Chondrocyte (in vitro differentiated cells): ENCODE results near the gene SERPINA9. TPM values are rescaled to one million over a fixed set of nuclear protein-coding genes. Genes with fewer than 3 reads are reported as not detected.
"Not testable (repeated sequence)": the region's sequence is repeated elsewhere in the genome, so short reads cannot be mapped to it uniquely, and the experiment has no call there.

Experiments
- DNase-seq: peaks from one replicate; pipeline ENCODE4 v3.0.0; 2021; ENCODE audit warnings: mixed read lengths, low spot score
- H3K27ac Mint-ChIP-seq: one replicate; pipeline ENCODE4 v1.8.0; 2021; ENCODE audit warnings: mild to moderate bottlenecking, moderate library complexity, mixed read lengths; ENCODE audit not compliant: unreplicated experiment
- H3K27me3 Mint-ChIP-seq: 2 replicates; pipeline ENCODE4 v1.8.0; 2021; ENCODE audit warnings: low read depth, mixed read lengths
- H3K36me3 Mint-ChIP-seq: 2 replicates; pipeline ENCODE4 v1.8.0; 2021; ENCODE audit warnings: low read depth, mixed read lengths
- H3K4me1 Mint-ChIP-seq: 2 replicates; pipeline ENCODE4 v1.8.0; 2021; ENCODE audit warnings: low read depth, mild to moderate bottlenecking, mixed read lengths
- H3K4me3 Mint-ChIP-seq: one replicate; pipeline ENCODE4 v1.8.0; 2021; ENCODE audit warnings: mild to moderate bottlenecking, moderate library complexity, mixed read lengths; ENCODE audit not compliant: unreplicated experiment
- H3K9me3 Mint-ChIP-seq: 2 replicates; pipeline ENCODE4 v1.8.0; 2021; ENCODE audit warnings: low read depth, mixed read lengths
- total RNA-seq: library from RNA; stranded (reverse); gene quantifications from 3 replicates; pipeline ENCODE4 v1.2.1, GENCODE V29; 2021
- TF ChIP-seq, protein P1 (sequence below): fragments of 200-600 bp; sonication (generic); IDR thresholded peaks from 2 replicates; pipeline ENCODE4 v1.5.0; 2021; ENCODE audit warnings: antibody characterized with exemption, mild to moderate bottlenecking, moderate library complexity

Gene SERPINA9
- total RNA-seq, 1 donor from 2014 or later, result not detected

DNA sequence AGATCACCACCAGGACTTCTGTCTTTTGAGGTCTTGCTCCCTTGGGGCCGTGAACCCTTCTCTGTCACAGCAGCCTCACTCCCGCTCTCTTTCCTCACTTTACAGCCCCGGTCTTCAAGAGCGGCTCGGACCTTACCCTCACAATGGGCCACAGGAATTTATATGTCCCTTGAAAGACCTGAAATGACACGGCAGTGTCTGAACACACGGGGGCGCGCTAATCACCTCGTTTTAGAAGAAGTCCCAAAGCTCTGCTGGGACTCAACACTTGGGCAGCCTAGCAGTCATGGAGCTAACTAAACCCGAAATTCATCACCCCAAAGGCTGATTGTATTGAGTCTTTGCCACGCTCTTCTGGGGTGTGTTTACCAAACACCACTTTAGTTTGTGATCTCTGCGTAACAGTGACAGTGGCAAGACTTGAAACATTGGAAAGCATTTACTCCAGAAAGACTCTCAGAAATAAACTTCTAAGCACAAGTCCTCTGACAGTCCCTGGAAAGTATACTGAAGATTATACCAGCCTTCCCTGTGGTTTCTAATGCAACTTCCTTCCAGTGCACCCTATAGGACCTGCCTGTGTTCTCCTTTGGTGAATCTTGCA lies 52.4 kb downstream of the SERPINA9 start:
- H3K9me3 Mint-ChIP-seq, result no peaks in the 10 kb centered on the region
- no peak overlapping the region for H3K4me3 Mint-ChIP-seq
- no peak overlapping the region for H3K27ac Mint-ChIP-seq
- H3K4me1 Mint-ChIP-seq, result peaks cover 2% of the 10 kb centered on the region
- no peaks in the 10 kb centered on the region for H3K36me3 Mint-ChIP-seq
- H3K27me3 Mint-ChIP-seq, result peaks cover 48% of the 10 kb centered on the region
- DNase-seq, result no peak
- TF ChIP-seq, protein P1, sequence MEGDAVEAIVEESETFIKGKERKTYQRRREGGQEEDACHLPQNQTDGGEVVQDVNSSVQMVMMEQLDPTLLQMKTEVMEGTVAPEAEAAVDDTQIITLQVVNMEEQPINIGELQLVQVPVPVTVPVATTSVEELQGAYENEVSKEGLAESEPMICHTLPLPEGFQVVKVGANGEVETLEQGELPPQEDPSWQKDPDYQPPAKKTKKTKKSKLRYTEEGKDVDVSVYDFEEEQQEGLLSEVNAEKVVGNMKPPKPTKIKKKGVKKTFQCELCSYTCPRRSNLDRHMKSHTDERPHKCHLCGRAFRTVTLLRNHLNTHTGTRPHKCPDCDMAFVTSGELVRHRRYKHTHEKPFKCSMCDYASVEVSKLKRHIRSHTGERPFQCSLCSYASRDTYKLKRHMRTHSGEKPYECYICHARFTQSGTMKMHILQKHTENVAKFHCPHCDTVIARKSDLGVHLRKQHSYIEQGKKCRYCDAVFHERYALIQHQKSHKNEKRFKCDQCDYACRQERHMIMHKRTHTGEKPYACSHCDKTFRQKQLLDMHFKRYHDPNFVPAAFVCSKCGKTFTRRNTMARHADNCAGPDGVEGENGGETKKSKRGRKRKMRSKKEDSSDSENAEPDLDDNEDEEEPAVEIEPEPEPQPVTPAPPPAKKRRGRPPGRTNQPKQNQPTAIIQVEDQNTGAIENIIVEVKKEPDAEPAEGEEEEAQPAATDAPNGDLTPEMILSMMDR, result peak; percentile 88

DNA sequence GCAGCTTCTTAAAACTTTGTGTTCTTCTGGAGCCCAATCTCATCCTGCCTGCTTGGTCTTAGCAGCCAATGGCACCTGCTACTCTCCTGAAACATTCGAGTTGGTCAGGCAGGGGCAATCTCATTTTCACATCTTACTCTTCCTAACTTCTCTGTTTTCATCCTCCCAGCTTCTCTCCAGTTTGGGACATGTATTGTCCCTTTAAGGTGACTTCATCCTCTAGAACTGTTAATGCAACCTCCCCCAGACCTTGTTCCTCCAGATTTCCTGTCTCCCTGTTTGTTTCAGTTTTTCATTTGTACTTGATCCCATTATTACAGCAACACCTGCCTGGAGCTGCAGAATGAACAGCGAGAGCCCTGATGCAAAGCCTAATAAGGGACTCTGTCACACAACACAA lies 54.7 kb downstream of the SERPINA9 start:
- Mint-ChIP-seq H3K9me3 (no peaks in the 10 kb centered on the region), H3K27ac (no peak overlapping the region), H3K27me3 (peaks cover 45% of the 10 kb centered on the region), H3K36me3 (no peaks in the 10 kb centered on the region), H3K4me3 (no peak overlapping the region), H3K4me1 (peaks cover 2% of the 10 kb centered on the region)
- no peak for DNase-seq
- TF ChIP-seq, protein P1, result no peak

DNA sequence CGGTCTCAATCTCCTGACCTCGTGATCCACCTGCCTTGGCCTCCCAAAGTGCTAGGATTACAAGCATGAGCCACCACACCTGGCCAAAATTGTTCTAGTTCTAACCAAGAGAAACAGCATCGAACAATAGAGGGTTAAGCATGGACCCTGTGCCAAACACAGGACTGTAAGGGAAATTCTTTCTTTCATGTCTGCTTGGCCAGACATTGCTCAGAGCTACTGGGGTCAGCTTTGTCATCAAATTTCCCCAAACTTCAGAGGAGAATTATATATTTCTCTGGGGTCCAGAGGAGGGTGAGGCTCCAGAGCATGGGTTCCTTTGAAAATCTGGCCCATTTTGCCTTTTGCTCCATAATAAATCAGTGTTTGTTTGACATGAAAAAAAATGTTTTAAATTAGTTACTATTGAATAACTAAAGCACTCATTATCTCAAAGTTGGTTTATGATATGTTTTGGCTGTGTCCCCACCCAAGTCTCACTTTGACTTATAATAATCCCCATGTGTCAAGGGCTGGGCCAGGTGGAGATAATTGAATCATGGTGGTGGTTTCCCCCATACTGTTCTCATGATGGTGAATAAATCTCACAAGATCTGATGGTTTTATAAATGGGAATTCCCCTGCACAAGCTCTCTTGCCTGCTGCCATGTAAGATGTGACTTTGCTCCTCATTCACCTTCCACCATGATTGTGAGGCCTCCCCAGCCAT lies 58.3 kb downstream of the SERPINA9 start:
- H3K4me1 Mint-ChIP-seq, H3K27ac Mint-ChIP-seq, H3K4me3 Mint-ChIP-seq, H3K36me3 Mint-ChIP-seq, DNase-seq, H3K9me3 Mint-ChIP-seq: not testable (repeated sequence)
- peaks cover 38% of the 10 kb centered on the region for H3K27me3 Mint-ChIP-seq

Other genes with a start within 250 kb of the SERPINA9 start
- gene SERPINA10, start 182.9 kb downstream of the SERPINA9 start, total RNA-seq, result not detected in 3 replicates
- not detected in 3 replicates for gene SERPINA6, start 152.9 kb downstream of the SERPINA9 start, total RNA-seq
- gene SERPINA2, start 109.5 kb downstream of the SERPINA9 start, total RNA-seq, result not detected in 3 replicates
- 0.20 TPM in 1 of 3 replicates, not detected in the others for gene SERPINA1, start 87.6 kb downstream of the SERPINA9 start, total RNA-seq
- gene SERPINA11, start 23.4 kb downstream of the SERPINA9 start, total RNA-seq, result not detected in 3 replicates
- gene SERPINA12, start 33.3 kb upstream of the SERPINA9 start, total RNA-seq, result not detected in 3 replicates
- gene SERPINA4, start 85.2 kb upstream of the SERPINA9 start, total RNA-seq, result not detected in 3 replicates
- gene SERPINA5, start 105.2 kb upstream of the SERPINA9 start, total RNA-seq, result 0.50 to 0.54 TPM in 2 of 3 replicates, not detected in the other
- gene SERPINA3, start 136.2 kb upstream of the SERPINA9 start, total RNA-seq, result 3.6 to 4.6 TPM (median 3.9 TPM) in 3 replicates